ENCODE results near the gene PACSIN1. TPM values are rescaled to one million over a fixed set of nuclear protein-coding genes. Genes with fewer than 3 reads are reported as not detected.

The PACSIN1 gene
- polyA plus RNA-seq, 1 donor from 2014 or later: 3.1 TPM

- H3K4me2 ChIP-seq (ENCODE audit: low read length): no peak overlapping the region
- H2AFZ ChIP-seq (ENCODE audit: low read depth, low read length): no peak overlapping the region
- H3K9me2 ChIP-seq (ENCODE audit: insufficient read depth, low read length): no peaks in the 10 kb centered on the region
- H3K9ac ChIP-seq (ENCODE audit: low read length): no peak overlapping the region
- H3K27me3 ChIP-seq (ENCODE audit: insufficient read depth, low read depth, low read length): no peaks in the 10 kb centered on the region
- TF ChIP-seq REST (IDR thresholded peaks at IDR 0.05; ENCODE audit: borderline replicate concordance) (no peak), MXI1 (conservative IDR thresholded peaks at IDR 0.05; ENCODE audit: poor library complexity, severe bottlenecking) (no peak), EZH2 (IDR thresholded peaks at IDR 0.05; ENCODE audit: borderline replicate concordance, insufficient read depth, low read length, poor library complexity, severe bottlenecking) (no peak), SMC3 (conservative IDR thresholded peaks at IDR 0.05; ENCODE audit: poor library complexity) (no peak), TAF1 (IDR thresholded peaks at IDR 0.05; ENCODE audit: low read depth) (no peak), POLR2AphosphoS5 (IDR thresholded peaks at IDR 0.05) (no peak), EP300 (conservative IDR thresholded peaks at IDR 0.05; ENCODE audit: poor library complexity, severe bottlenecking) (no peak), RAD21 (conservative IDR thresholded peaks at IDR 0.05) (no peak)
- TF ChIP-seq, protein P1, sequence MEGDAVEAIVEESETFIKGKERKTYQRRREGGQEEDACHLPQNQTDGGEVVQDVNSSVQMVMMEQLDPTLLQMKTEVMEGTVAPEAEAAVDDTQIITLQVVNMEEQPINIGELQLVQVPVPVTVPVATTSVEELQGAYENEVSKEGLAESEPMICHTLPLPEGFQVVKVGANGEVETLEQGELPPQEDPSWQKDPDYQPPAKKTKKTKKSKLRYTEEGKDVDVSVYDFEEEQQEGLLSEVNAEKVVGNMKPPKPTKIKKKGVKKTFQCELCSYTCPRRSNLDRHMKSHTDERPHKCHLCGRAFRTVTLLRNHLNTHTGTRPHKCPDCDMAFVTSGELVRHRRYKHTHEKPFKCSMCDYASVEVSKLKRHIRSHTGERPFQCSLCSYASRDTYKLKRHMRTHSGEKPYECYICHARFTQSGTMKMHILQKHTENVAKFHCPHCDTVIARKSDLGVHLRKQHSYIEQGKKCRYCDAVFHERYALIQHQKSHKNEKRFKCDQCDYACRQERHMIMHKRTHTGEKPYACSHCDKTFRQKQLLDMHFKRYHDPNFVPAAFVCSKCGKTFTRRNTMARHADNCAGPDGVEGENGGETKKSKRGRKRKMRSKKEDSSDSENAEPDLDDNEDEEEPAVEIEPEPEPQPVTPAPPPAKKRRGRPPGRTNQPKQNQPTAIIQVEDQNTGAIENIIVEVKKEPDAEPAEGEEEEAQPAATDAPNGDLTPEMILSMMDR (IDR thresholded peaks at IDR 0.05; ENCODE audit: poor library complexity, severe bottlenecking): no peak
- no peak overlapping the region for H3K4me3 ChIP-seq (ENCODE audit: low read length)
- no peaks in the 10 kb centered on the region for H4K20me1 ChIP-seq (ENCODE audit: insufficient read depth)
- H3K27ac ChIP-seq (ENCODE audit: low read length): no peak overlapping the region
- no peaks in the 10 kb centered on the region for H3K79me2 ChIP-seq (replicated peaks; ENCODE audit: insufficient read depth, low read length)
- H3K36me3 ChIP-seq (ENCODE audit: insufficient read depth, low read length): no peaks in the 10 kb centered on the region
- no peaks in the 10 kb centered on the region for H3F3A ChIP-seq (ENCODE audit: insufficient read depth, low read length, poor library complexity, severe bottlenecking)
- no peaks in the 10 kb centered on the region for H3K9me3 ChIP-seq (ENCODE audit: low read length)
These were observed 99.9 kb downstream of the PACSIN1 start for GRCh38 chr6:34565722-34566137.

DNA sequence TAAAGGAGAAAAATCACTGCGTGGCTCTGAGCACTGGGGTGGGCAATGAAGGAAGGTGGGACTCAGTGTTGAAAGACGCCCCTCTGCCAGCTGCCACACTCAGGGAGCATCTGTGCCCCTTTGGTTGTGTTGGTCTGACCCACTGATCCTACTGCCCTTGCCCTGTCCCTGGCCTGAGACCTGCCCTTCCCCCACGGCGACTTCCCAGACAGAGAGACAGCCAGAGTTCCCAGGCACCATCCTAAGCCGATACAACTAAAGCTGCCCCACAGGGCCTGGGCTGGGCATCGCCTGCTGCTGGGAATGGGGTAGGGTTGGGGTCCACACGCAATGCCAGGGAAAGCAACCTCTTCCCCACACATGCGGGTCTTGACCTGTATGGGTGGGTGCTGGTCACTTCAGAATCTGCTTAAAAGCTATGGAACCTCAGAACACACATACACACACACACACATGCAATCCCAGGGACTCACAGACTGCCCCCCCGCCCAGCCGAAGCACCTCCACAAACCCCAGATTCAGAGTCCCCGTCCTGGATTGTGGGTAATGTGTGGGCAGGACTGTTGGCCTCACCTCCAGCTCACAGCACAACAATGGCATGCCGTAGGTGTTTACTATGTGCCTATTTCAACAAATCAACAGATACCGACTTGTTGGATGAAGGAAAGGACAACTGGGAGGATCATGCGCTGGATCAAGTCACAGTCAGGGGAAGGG is 101.1 kb downstream of the PACSIN1 start:
- Histone ChIP-seq H3F3A (ENCODE audit: insufficient read depth, low read length, poor library complexity, severe bottlenecking) (no peaks in the 10 kb centered on the region), H3K9me3 (ENCODE audit: low read length) (no peaks in the 10 kb centered on the region), H3K27ac (ENCODE audit: low read length) (no peak overlapping the region), H3K79me2 (replicated peaks; ENCODE audit: insufficient read depth, low read length) (no peaks in the 10 kb centered on the region), H2AFZ (ENCODE audit: low read depth, low read length) (no peak overlapping the region), H3K9me2 (ENCODE audit: insufficient read depth, low read length) (no peaks in the 10 kb centered on the region), H4K20me1 (ENCODE audit: insufficient read depth) (no peaks in the 10 kb centered on the region), H3K9ac (ENCODE audit: low read length) (no peak overlapping the region), H3K4me3 (ENCODE audit: low read length) (no peak overlapping the region), H3K4me2 (ENCODE audit: low read length) (no peak overlapping the region), H3K27me3 (ENCODE audit: insufficient read depth, low read depth, low read length) (no peaks in the 10 kb centered on the region), H3K36me3 (ENCODE audit: insufficient read depth, low read length) (no peaks in the 10 kb centered on the region)
- TF ChIP-seq EZH2 (IDR thresholded peaks at IDR 0.05; ENCODE audit: borderline replicate concordance, insufficient read depth, low read length, poor library complexity, severe bottlenecking) (no peak), EP300 (conservative IDR thresholded peaks at IDR 0.05; ENCODE audit: poor library complexity, severe bottlenecking) (no peak), REST (IDR thresholded peaks at IDR 0.05; ENCODE audit: borderline replicate concordance) (no peak), SMC3 (conservative IDR thresholded peaks at IDR 0.05; ENCODE audit: poor library complexity) (no peak), TAF1 (IDR thresholded peaks at IDR 0.05; ENCODE audit: low read depth) (no peak), RAD21 (conservative IDR thresholded peaks at IDR 0.05) (no peak), POLR2AphosphoS5 (IDR thresholded peaks at IDR 0.05) (no peak), MXI1 (conservative IDR thresholded peaks at IDR 0.05; ENCODE audit: poor library complexity, severe bottlenecking) (no peak)
- TF ChIP-seq, protein P1 (IDR thresholded peaks at IDR 0.05; ENCODE audit: poor library complexity, severe bottlenecking): no peak
